Measurements from ENCODE around the gene SEC24D. TPM values are rescaled to one million over a fixed set of nuclear protein-coding genes. Genes with fewer than 3 reads are reported as not detected.

SEC24D gene
- total RNA-seq, 1 experiment from 2014 or later = 32.0 TPM

DNA sequence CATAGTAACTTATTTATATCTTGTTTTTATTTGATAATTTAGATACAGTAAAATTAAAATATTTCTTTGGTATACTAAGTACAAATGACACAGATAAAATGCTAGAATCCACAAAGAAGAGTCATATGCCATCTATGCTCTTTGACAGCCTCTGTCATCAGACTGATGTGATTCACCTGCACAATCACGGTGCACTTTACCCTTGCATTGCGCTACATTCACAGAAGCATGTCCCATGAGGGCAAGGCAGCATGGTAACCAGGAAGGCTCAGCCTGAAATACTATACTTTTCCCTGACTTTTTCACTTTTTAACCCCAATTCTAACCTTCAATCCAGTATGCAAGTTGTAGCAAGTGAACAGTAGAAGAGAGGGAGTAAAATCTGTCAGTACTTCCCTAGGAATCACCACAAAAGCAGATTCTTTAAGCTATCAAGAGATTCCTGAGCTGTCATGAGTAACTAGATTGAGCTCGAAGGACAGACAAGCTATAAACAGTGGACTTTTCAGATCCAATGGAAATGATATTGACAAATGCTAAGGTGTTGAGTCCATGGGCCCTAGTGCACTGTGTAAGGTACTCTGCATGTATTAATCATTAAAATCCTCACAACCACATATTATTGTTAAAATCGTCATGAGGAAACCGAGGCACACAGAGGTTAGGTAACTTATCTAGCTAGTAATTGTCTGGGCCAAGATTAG, 14.2 kb downstream of the SEC24D start:
- no peaks in the 10 kb centered on the region for H3K27me3 Mint-ChIP-seq (ENCODE audit: insufficient read depth, unreplicated experiment)
- Histone ChIP-seq H3K36me3 (ENCODE audit: control insufficient read depth, insufficient read depth, low read length) (no peaks in the 10 kb centered on the region), H3K9me3 (no peaks in the 10 kb centered on the region), H3K4me1 (no peaks in the 10 kb centered on the region), H3K4me3 (ENCODE audit: low read depth, low read length) (no peak overlapping the region), H3K27me3 (replicated peaks; ENCODE audit: control insufficient read depth, insufficient read depth, low read length) (no peaks in the 10 kb centered on the region)
- TF ChIP-seq, protein P1, sequence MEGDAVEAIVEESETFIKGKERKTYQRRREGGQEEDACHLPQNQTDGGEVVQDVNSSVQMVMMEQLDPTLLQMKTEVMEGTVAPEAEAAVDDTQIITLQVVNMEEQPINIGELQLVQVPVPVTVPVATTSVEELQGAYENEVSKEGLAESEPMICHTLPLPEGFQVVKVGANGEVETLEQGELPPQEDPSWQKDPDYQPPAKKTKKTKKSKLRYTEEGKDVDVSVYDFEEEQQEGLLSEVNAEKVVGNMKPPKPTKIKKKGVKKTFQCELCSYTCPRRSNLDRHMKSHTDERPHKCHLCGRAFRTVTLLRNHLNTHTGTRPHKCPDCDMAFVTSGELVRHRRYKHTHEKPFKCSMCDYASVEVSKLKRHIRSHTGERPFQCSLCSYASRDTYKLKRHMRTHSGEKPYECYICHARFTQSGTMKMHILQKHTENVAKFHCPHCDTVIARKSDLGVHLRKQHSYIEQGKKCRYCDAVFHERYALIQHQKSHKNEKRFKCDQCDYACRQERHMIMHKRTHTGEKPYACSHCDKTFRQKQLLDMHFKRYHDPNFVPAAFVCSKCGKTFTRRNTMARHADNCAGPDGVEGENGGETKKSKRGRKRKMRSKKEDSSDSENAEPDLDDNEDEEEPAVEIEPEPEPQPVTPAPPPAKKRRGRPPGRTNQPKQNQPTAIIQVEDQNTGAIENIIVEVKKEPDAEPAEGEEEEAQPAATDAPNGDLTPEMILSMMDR (IDR thresholded peaks at IDR 0.05; ENCODE audit: insufficient read depth in 1 of 2, low read depth in 1 of 2, low read length in 1 of 2, severe bottlenecking in 1 of 2, unreplicated experiment in 1 of 2) = no peak
- no peaks in the 10 kb centered on the region for H3K9me3 Mint-ChIP-seq (ENCODE audit: unreplicated experiment)
- CTCF ChIA-PET = no interaction called here
- BruUV-seq (replicated peaks) = no TSS peak
- H3K36me3 Mint-ChIP-seq (ENCODE audit: insufficient read depth, unreplicated experiment) = peaks cover 29% of the 10 kb centered on the region
- H3K4me1 Mint-ChIP-seq (ENCODE audit: low read depth, unreplicated experiment) = peaks cover 2% of the 10 kb centered on the region
- intact Hi-C loops (cut with micrococcal nuclease; ENCODE audit: unreplicated experiment) = no loop called here
- no peak overlapping the region for H3K27ac Mint-ChIP-seq (ENCODE audit: unreplicated experiment)
- no peak for DNase-seq
- POLR2A ChIA-PET = no interaction called here
- no peak overlapping the region for H3K4me3 Mint-ChIP-seq (ENCODE audit: unreplicated experiment)

DNA sequence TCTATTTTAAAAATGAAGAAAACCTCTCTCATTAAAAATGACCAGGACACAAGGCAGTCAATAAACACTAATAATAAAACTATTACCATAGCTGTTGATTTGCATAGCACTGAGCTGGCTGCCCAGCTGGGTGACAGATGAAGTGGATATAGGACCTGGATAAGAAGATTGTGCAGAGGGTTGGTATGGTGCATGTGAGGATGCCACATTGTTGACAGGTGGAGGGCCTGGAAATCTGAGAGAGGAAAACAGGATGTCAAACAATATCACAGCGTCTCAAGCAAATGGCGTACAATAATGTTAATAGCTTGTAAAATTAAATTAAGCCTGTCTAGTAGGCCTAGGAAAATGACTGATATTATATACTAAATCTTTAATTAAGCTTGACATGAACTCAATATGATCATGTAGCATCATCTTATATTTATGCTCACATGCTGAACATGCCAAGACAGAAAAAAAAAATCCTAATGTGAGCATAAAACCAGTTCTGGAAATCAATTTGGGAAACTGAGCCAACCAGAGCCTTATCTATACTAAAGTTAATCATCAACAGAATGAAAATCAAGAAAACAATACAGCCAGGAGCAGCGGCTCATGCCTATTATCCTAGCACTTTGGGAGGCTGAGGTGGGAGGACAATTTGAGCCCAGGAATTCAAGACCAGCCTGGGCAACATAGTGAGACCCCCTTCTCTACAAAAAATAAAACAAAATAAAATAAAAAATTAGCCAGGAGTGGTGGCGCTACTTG, 18.6 kb downstream of the SEC24D start:
- Histone ChIP-seq H3K27me3 (replicated peaks; ENCODE audit: control insufficient read depth, insufficient read depth, low read length) (no peaks in the 10 kb centered on the region), H3K9me3 (no peaks in the 10 kb centered on the region; the same call in 1 of the 2 replicates), H3K36me3 (ENCODE audit: control insufficient read depth, insufficient read depth, low read length) (no peaks in the 10 kb centered on the region), H3K4me1 (no peaks in the 10 kb centered on the region), H3K4me3 (ENCODE audit: low read depth, low read length) (no peak overlapping the region)
- BruUV-seq (replicated peaks) = no TSS peak
- CTCF ChIA-PET = no interaction called here
- TF ChIP-seq, protein P1 (IDR thresholded peaks at IDR 0.05; ENCODE audit: insufficient read depth in 1 of 2, low read depth in 1 of 2, low read length in 1 of 2, severe bottlenecking in 1 of 2, unreplicated experiment in 1 of 2) = no peak
- intact Hi-C loops (cut with micrococcal nuclease; ENCODE audit: unreplicated experiment) = no loop called here
- DNase-seq = no peak
- H3K36me3 Mint-ChIP-seq (ENCODE audit: insufficient read depth, unreplicated experiment) = peaks cover 17% of the 10 kb centered on the region
- H3K27me3 Mint-ChIP-seq (ENCODE audit: insufficient read depth, unreplicated experiment) = no peaks in the 10 kb centered on the region
- no peak overlapping the region for H3K4me3 Mint-ChIP-seq (ENCODE audit: unreplicated experiment)
- POLR2A ChIA-PET = no interaction called here
- H3K9me3 Mint-ChIP-seq (ENCODE audit: unreplicated experiment) = no peaks in the 10 kb centered on the region
- no peaks in the 10 kb centered on the region for H3K4me1 Mint-ChIP-seq (ENCODE audit: low read depth, unreplicated experiment)
- no peak overlapping the region for H3K27ac Mint-ChIP-seq (ENCODE audit: unreplicated experiment)

DNA sequence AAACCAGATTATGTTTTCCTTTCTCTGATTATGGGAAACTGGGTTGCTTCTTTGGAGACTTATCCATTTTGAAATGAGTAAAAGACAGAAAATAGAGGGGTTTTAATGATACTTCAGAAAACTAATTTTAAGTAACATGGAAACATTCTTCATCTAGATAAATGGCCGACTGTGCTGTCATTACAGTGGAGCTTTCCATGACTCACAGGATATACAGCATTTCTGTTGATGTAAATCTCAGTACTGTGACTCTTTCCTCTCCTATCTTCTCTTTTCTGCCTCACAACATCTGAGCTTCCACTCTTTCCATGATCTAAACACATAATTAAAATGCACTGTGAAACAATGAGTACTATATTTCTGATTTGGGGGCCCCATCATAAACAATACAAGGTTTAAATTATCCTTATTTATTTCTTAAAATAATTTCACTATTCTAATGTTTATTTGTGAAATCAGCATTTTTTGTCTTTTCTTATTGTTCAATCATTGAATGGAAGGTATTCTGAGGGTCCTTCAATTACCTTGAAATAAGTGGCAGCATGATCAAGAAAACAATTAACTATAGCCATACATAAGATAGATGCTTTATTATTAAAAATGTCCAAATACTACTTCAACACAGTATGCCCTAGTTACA, 19.3 kb downstream of the SEC24D start:
- no peaks in the 10 kb centered on the region for H3K27me3 Mint-ChIP-seq (ENCODE audit: insufficient read depth, unreplicated experiment)
- Histone ChIP-seq H3K36me3 (ENCODE audit: control insufficient read depth, insufficient read depth, low read length) (no peaks in the 10 kb centered on the region), H3K4me3 (ENCODE audit: low read depth, low read length) (no peak overlapping the region), H3K4me1 (no peaks in the 10 kb centered on the region), H3K27me3 (replicated peaks; ENCODE audit: control insufficient read depth, insufficient read depth, low read length) (no peaks in the 10 kb centered on the region), H3K9me3 (no peaks in the 10 kb centered on the region; the same call in 1 of the 2 replicates)
- no peaks in the 10 kb centered on the region for H3K9me3 Mint-ChIP-seq (ENCODE audit: unreplicated experiment)
- CTCF ChIA-PET = no interaction called here
- H3K4me3 Mint-ChIP-seq (ENCODE audit: unreplicated experiment) = no peak overlapping the region
- TF ChIP-seq, protein P1 (IDR thresholded peaks at IDR 0.05; ENCODE audit: insufficient read depth in 1 of 2, low read depth in 1 of 2, low read length in 1 of 2, severe bottlenecking in 1 of 2, unreplicated experiment in 1 of 2) = no peak
- H3K27ac Mint-ChIP-seq (ENCODE audit: unreplicated experiment) = no peak overlapping the region
- no peak for DNase-seq
- H3K4me1 Mint-ChIP-seq (ENCODE audit: low read depth, unreplicated experiment) = no peaks in the 10 kb centered on the region
- POLR2A ChIA-PET = no interaction called here
- intact Hi-C loops (cut with micrococcal nuclease; ENCODE audit: unreplicated experiment) = no loop called here
- H3K36me3 Mint-ChIP-seq (ENCODE audit: insufficient read depth, unreplicated experiment) = peaks cover 17% of the 10 kb centered on the region
- no TSS peak for BruUV-seq (replicated peaks)
